ENCODE measurements around the gene ZFP90.

ZFP90 gene

GRCh38 chr16:68508013-68508412 lies 31.1 kb upstream of the ZFP90 start:
- no peak for DNase-seq (ENCODE audit: extremely low read depth, low read depth)
- TF ChIP-seq CTCF (IDR thresholded peaks at IDR 0.05; ENCODE audit: low read depth, low read length) = no peak

DNA sequence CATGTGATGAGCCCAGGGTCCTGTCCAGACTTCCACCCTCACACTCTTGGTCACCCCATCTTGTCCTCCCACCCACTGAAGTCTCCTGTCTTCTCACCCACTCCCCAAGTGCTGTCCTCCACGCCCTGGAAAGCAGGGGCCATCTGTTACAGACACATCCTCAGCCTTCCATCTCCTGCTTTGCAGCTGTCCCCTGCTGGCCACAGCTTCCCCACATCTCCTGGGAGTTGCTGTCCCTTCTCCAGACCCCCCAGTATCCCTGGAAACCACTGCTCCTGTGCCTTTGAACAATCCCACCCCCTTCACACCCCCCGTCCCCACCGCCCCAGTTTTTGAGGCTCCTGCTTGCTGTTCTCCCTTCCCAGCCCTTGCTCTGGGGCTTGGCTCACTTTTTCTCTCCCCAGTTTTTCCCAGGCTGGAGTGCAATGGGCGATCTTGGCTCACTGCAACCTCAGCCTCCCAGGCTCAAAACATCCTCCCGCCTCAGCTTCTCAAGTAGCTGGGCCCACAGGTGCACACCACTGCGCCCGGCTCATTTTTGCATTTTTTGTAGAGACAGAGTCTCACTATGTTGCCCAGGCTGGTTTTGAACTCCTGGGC lies 30.4 kb upstream of the ZFP90 start:
- DNase-seq (ENCODE audit: extremely low read depth, low read depth) = no peak
- TF ChIP-seq CTCF (IDR thresholded peaks at IDR 0.05; ENCODE audit: low read depth, low read length) = no peak

DNA sequence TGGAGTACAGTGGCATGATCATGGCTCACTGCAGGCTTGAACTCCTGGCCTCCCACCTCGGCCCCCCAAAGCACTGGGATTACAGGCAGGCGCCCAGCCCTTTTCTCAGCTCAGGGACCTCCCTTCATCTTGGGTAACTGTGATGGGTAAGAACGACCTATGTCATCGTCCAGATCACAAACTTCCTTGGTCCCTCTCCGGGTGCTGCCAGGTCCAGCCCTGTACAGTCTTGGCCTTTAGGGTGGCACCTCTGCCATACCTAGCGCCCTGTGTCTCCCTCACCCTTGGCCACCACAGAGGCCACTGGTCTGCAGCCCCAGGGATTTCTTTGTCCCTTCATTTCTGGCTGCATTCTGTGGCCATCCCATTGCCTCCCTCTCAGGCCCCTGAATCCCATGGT lies 29.7 kb upstream of the ZFP90 start:
- TF ChIP-seq CTCF (IDR thresholded peaks at IDR 0.05; ENCODE audit: low read depth, low read length) = no peak
- DNase-seq (ENCODE audit: extremely low read depth, low read depth) = no peak

DNA sequence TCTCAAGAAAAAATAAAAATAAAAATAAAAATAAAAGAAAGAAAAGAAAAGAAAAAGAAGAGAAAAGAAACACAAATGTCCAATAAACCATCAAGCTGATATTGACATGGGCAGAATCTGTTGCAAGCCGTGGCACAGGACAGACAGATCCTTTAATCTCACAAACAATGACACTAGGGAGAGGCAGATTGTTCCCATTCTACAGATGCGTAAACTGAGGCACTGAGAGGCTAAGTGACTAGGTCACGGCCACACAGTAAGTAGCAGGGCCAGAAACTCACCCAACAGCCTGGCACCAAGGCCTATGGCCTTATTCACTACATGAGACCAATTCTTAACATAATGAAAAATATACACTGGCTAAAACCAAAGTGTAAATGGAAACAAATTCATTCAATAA lies 28.3 kb upstream of the ZFP90 start:
- no peak for TF ChIP-seq CTCF (IDR thresholded peaks at IDR 0.05; ENCODE audit: low read depth, low read length)
- DNase-seq (ENCODE audit: extremely low read depth, low read depth) = no peak

- no peak for DNase-seq (ENCODE audit: extremely low read depth, low read depth)
- TF ChIP-seq CTCF (IDR thresholded peaks at IDR 0.05; ENCODE audit: low read depth, low read length) = no peak
These were observed 26.9 kb upstream of the ZFP90 start for GRCh38 chr16:68512183-68512582.

GRCh38 chr16:68512742-68513141 lies 26.3 kb upstream of the ZFP90 start:
- no peak for TF ChIP-seq CTCF (IDR thresholded peaks at IDR 0.05; ENCODE audit: low read depth, low read length)
- DNase-seq (ENCODE audit: extremely low read depth, low read depth) = no peak

DNA sequence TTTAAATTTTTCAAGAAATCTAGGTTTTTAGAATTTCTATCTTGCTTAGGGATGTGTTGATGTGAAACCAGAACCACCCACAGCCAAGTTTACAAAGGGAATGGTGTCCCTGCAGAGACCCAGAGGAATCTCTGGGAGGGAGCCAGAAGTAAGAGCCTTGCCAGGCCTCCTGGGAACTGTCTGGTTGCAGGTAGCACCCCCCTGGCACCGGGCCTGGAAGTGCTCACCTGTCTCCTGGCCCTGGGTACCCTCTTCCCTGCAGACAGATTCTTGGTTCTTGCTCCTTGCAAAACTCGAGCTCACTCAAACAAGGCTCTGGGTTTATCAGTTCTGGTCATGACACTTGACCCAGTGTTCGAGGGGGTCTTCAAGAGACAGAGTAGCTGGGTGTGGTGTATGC lies 24.6 kb upstream of the ZFP90 start:
- TF ChIP-seq CTCF (IDR thresholded peaks at IDR 0.05; ENCODE audit: low read depth, low read length) = no peak
- no peak for DNase-seq (ENCODE audit: extremely low read depth, low read depth)
